ENCODE data around the gene DLST. TPM values are rescaled to one million over a fixed set of nuclear protein-coding genes. Genes with fewer than 3 reads are reported as not detected.

Gene DLST
- total RNA-seq, 4 donors from 2014 or later, result 79.1 to 190 (median 97.2) TPM

DNA sequence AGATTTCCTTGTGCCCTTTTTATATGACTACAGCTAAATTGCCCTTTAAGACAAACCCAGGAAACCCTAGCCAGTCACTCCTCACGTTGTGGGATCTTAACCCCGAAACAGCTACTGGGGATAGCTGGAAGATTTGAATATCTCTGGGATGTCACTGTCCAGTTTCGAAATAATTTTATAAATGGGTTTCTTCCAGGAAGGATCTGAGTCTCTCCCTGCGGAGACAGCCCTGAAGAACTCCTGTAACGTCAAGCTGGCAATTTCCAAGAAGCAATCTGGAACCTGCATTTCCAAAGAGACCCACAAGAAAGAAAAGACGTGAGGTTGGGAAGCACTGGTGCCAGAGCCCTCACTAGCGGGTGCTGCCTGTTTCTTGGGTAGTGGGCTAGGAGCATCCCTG, 26.7 kb upstream of the DLST start:
- Histone ChIP-seq H3K36me3 (no peaks in the 10 kb centered on the region), H3K9me3 (no peaks in the 10 kb centered on the region), H3K27me3 (no peaks in the 10 kb centered on the region), H3K4me1 (peaks cover 15% of the 10 kb centered on the region), H3K4me3 (no peak overlapping the region), H3K27ac (no peak overlapping the region)
- no peak for DNase-seq (ENCODE audit: low spot score in 2 of 2)
- WGBS, result 69% methylated on average over 7 of the region's 7 CpGs
- TF ChIP-seq EP300 (IDR thresholded peaks at IDR 0.05), result no peak
- TF ChIP-seq POLR2A (IDR thresholded peaks at IDR 0.05), result no peak
- no peak for TF ChIP-seq POLR2AphosphoS5 (IDR thresholded peaks at IDR 0.05)
- TF ChIP-seq, protein P1, sequence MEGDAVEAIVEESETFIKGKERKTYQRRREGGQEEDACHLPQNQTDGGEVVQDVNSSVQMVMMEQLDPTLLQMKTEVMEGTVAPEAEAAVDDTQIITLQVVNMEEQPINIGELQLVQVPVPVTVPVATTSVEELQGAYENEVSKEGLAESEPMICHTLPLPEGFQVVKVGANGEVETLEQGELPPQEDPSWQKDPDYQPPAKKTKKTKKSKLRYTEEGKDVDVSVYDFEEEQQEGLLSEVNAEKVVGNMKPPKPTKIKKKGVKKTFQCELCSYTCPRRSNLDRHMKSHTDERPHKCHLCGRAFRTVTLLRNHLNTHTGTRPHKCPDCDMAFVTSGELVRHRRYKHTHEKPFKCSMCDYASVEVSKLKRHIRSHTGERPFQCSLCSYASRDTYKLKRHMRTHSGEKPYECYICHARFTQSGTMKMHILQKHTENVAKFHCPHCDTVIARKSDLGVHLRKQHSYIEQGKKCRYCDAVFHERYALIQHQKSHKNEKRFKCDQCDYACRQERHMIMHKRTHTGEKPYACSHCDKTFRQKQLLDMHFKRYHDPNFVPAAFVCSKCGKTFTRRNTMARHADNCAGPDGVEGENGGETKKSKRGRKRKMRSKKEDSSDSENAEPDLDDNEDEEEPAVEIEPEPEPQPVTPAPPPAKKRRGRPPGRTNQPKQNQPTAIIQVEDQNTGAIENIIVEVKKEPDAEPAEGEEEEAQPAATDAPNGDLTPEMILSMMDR (IDR thresholded peaks at IDR 0.05), result no peak

DNA sequence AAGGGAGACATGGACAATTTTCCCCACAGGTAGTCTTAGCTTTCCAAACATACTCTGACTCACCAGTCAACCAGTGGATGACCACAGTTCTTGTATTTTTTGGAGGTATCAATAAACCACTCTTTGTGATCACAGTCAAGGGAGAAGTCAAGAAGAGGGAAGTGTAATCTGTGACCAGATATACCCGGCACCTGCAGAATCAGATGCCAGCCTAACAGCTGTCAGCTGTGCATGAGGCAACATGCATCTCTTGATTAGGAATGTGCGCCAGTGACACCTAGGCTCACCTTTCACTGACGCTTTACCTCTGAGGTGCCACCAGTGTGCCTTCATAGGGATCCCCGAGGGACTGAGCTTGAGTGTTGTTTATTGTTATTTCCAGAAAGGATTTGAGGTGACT, 25.8 kb upstream of the DLST start:
- Histone ChIP-seq H3K27ac (no peak overlapping the region), H3K36me3 (no peaks in the 10 kb centered on the region), H3K4me3 (no peak overlapping the region), H3K27me3 (no peaks in the 10 kb centered on the region), H3K9me3 (no peaks in the 10 kb centered on the region), H3K4me1 (peaks cover 19% of the 10 kb centered on the region)
- TF ChIP-seq POLR2AphosphoS5 (IDR thresholded peaks at IDR 0.05) (no peak), POLR2A (IDR thresholded peaks at IDR 0.05) (no peak), EP300 (IDR thresholded peaks at IDR 0.05) (no peak)
- TF ChIP-seq, protein P1 (IDR thresholded peaks at IDR 0.05), result no peak
- 58% methylated on average over 4 of the region's 4 CpGs for WGBS
- no peak for DNase-seq (ENCODE audit: low spot score in 2 of 2)

GRCh38 chr14:74856366-74856765, 25.4 kb upstream of the DLST start:
- no peaks in the 10 kb centered on the region for H3K9me3 ChIP-seq
- no peak for DNase-seq (ENCODE audit: low spot score in 2 of 2)
- H3K4me3 ChIP-seq, result no peak overlapping the region
- no peaks in the 10 kb centered on the region for H3K27me3 ChIP-seq
- TF ChIP-seq POLR2AphosphoS5 (IDR thresholded peaks at IDR 0.05), result no peak
- TF ChIP-seq EP300 (IDR thresholded peaks at IDR 0.05), result no peak
- TF ChIP-seq, protein P1 (IDR thresholded peaks at IDR 0.05), result no peak
- TF ChIP-seq POLR2A (IDR thresholded peaks at IDR 0.05), result no peak
- H3K27ac ChIP-seq, result no peak overlapping the region
- H3K4me1 ChIP-seq, result peaks cover 19% of the 10 kb centered on the region
- WGBS, result 73% methylated on average over 1 of the region's 1 CpG
- H3K36me3 ChIP-seq, result no peaks in the 10 kb centered on the region

DNA sequence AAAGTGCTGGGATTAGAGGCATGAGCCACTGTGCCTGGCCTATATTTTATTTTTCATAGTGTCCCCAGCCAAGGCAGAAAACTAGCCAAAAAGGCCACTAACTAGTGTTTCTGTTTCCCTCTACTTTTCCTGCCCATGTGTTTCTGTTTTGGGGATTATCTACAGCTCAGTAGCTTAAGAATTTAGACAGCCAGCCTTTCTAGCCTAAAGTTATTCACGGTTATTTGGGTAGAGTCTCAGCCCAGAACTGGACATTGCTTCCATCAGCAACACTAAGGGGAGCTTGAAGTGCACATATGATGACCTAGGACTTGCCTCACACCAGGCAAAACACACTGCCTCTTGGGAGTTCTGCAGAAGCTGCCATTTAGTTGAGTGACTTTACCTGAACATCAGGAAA, 23.7 kb upstream of the DLST start:
- no peak for DNase-seq (ENCODE audit: low spot score in 2 of 2)
- Histone ChIP-seq H3K36me3 (no peaks in the 10 kb centered on the region), H3K4me1 (peaks cover 15% of the 10 kb centered on the region), H3K4me3 (no peak overlapping the region), H3K27me3 (no peaks in the 10 kb centered on the region), H3K27ac (no peak overlapping the region), H3K9me3 (no peaks in the 10 kb centered on the region)
- no peak for TF ChIP-seq EP300 (IDR thresholded peaks at IDR 0.05)
- TF ChIP-seq, protein P1 (IDR thresholded peaks at IDR 0.05), result no peak
- 57% methylated on average over 1 of the region's 1 CpG for WGBS

DNA sequence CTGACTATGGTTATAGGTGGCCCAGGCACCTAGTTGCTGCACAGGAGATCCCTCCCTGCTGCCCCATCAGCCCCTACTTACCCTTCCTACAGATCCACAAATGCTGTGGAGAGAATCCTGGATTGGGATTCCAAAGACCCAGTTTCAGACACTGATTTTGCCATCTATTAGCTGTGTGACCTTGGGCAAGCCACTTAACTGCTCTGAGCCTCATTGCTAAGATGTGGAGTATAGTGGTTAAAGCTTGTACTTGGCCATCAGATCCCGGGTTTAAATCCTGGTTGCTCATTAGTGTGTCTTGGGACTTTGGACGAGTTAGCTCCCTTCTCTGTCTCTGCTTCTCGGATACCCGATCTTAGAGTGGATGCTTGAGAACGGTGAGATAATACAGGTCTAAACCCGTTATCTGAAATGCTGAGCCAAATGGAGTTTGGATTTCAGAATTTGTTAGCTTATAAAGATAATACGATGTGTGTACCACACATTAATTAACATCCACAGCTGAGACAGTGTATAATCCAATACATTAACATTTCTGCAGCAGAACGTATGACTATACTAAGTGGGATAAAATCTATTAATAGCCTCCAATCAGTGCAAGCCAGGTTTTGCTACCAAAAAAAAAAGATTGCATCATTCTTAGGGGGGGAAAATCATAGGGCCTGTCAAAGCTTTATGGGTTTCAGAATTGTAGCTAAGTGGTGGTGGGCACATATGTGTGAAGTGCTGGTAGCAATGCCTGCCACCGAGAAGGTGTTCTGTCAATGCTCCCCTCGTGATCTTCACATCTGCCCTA, 21.8 kb upstream of the DLST start:
- Histone ChIP-seq H3K27ac (no peak overlapping the region), H3K27me3 (no peaks in the 10 kb centered on the region), H3K4me1 (peaks cover 4% of the 10 kb centered on the region), H3K4me3 (no peak overlapping the region), H3K36me3 (no peaks in the 10 kb centered on the region), H3K9me3 (no peaks in the 10 kb centered on the region)
- no peak for DNase-seq (ENCODE audit: low spot score in 2 of 2)
- TF ChIP-seq POLR2A (IDR thresholded peaks at IDR 0.05), result no peak
- no peak for TF ChIP-seq EP300 (IDR thresholded peaks at IDR 0.05)
- no peak for TF ChIP-seq POLR2AphosphoS5 (IDR thresholded peaks at IDR 0.05)
- TF ChIP-seq, protein P1 (IDR thresholded peaks at IDR 0.05), result no peak
- 64% methylated on average over 10 of the region's 10 CpGs for WGBS

All from suprapubic skin (tissue), 4 donors.